Lung (tissue), 12 donors: Measurements from ENCODE around the gene FOSL1. TPM values are rescaled to one million over a fixed set of nuclear protein-coding genes. Genes with fewer than 3 reads are reported as not detected.

ENCODE experiments used
- ATAC-seq: fragments of 200-7000 bp; cut with Tn5 transposase; one replicate; pipeline ENCODE4 v1.9.1; 2020; ENCODE audit warnings: moderate number of reproducible peaks; ENCODE audit not compliant: insufficient read depth, low FRiP score
- DNase-seq, 3 donors: peaks; one replicate each; pipeline ENCODE4 v3.0.0-alpha.2; 2013 to 2017
- H3K27ac ChIP-seq, 2 donors: one replicate each; pipeline ENCODE4 v1.5.1; 2013; ENCODE audit warnings: mild to moderate bottlenecking in 2 of 2, moderate library complexity in 2 of 2, control low read depth in 1 of 2, inconsistent platforms in 1 of 2, low read depth in 1 of 2, low read length in 1 of 2
- H3K27me3 ChIP-seq, 3 donors: one replicate each; pipeline ENCODE4 v1.5.1; 2013; ENCODE audit warnings: low read length in 2 of 3; ENCODE audit not compliant: control insufficient read depth in 3 of 3, insufficient read depth in 3 of 3
- H3K36me3 ChIP-seq, 4 donors: one replicate each; pipeline ENCODE4 v1.5.1; 2013; ENCODE audit warnings: low read length in 4 of 4, mild to moderate bottlenecking in 1 of 4, moderate library complexity in 1 of 4; ENCODE audit not compliant: control insufficient read depth in 4 of 4, insufficient read depth in 4 of 4
- H3K4me1 ChIP-seq, 5 donors: one replicate each; pipeline ENCODE4 v1.5.1; 2013; ENCODE audit warnings: low read length in 5 of 5, mild to moderate bottlenecking in 2 of 5, moderate library complexity in 1 of 5; ENCODE audit not compliant: control insufficient read depth in 5 of 5, insufficient read depth in 5 of 5
- H3K4me3 ChIP-seq: one replicate; pipeline ENCODE4 v1.5.1; 2013; ENCODE audit warnings: mild to moderate bottlenecking, control low read depth, moderate library complexity
- H3K9ac ChIP-seq, 2 donors: one replicate each; pipeline ENCODE4 v1.5.1; 2013; ENCODE audit warnings: low read length in 2 of 2, control low read depth in 1 of 2; ENCODE audit not compliant: insufficient read depth in 1 of 2
- H3K9me3 ChIP-seq, 4 donors: one replicate each; pipeline ENCODE4 v1.5.1; 2013; ENCODE audit warnings: low read length in 3 of 4, mild to moderate bottlenecking in 1 of 4, moderate library complexity in 1 of 4; ENCODE audit not compliant: control insufficient read depth in 4 of 4, insufficient read depth in 3 of 4
- WGBS, 2 donors: extraction: QIAGEN DNeasy Blood & Tissue Kit; methylation state at CpG; one replicate each; pipeline ENCODE4 v1.1.7; 2013; 5-methylcytosine and 5-hydroxymethylcytosine counted together
- polyA plus RNA-seq, 2 donors: library from polyadenylated mRNA; stranded (reverse); fragments of 200-250 nt; gene quantifications; one replicate each; pipeline ENCODE4 v1.2.1, GENCODE V29; 2013
- total RNA-seq, 2 donors: library from RNA; depleted of rRNA in 1 of 2; stranded (reverse); fragments of >200 nt in 1 of 2; gene quantifications; one replicate each; pipeline ENCODE4 v1.2.1, GENCODE V29; 2014 to 2021
- TF ChIP-seq, protein P1 (sequence below): IDR thresholded peaks from 2 replicates; pipeline ENCODE4 v1.5.1; 2012; ENCODE audit warnings: mild to moderate bottlenecking; ENCODE audit errors: control extremely low read depth, extremely low read depth
- donor health status: control.
- donor health status: control.
- donor health status: Bipolar disorder and iron deficiency.
- donor health status: healthy.
- donor health status: DM: yes; HTN: yes; CAD: no.

Gene FOSL1
- total and polyA plus RNA-seq, 4 donors, result 0.43 to 19.9 (median 15.3) TPM

- H3K9me3 ChIP-seq, result no peaks in the 10 kb centered on the region
- no peaks in the 10 kb centered on the region for H3K4me1 ChIP-seq
- no peak overlapping the region for H3K4me3 ChIP-seq
- ATAC-seq (no peak), DNase-seq (no peak)
- no peak overlapping the region for H3K27ac ChIP-seq
- H3K27me3 ChIP-seq, result peaks cover 0 to 5% (median 0%) of the 10 kb centered on the region in 3 donors
- TF ChIP-seq, protein P1, sequence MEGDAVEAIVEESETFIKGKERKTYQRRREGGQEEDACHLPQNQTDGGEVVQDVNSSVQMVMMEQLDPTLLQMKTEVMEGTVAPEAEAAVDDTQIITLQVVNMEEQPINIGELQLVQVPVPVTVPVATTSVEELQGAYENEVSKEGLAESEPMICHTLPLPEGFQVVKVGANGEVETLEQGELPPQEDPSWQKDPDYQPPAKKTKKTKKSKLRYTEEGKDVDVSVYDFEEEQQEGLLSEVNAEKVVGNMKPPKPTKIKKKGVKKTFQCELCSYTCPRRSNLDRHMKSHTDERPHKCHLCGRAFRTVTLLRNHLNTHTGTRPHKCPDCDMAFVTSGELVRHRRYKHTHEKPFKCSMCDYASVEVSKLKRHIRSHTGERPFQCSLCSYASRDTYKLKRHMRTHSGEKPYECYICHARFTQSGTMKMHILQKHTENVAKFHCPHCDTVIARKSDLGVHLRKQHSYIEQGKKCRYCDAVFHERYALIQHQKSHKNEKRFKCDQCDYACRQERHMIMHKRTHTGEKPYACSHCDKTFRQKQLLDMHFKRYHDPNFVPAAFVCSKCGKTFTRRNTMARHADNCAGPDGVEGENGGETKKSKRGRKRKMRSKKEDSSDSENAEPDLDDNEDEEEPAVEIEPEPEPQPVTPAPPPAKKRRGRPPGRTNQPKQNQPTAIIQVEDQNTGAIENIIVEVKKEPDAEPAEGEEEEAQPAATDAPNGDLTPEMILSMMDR, result no peak
- WGBS, 2 donors, result 82 to 87% methylated on average over 8 of the region's 8 CpGs
- no peak overlapping the region for H3K9ac ChIP-seq
- H3K36me3 ChIP-seq, result no peaks in the 10 kb centered on the region
Measured at GRCh38 chr11:65944767-65945166, 44.6 kb upstream of the FOSL1 start.

DNA sequence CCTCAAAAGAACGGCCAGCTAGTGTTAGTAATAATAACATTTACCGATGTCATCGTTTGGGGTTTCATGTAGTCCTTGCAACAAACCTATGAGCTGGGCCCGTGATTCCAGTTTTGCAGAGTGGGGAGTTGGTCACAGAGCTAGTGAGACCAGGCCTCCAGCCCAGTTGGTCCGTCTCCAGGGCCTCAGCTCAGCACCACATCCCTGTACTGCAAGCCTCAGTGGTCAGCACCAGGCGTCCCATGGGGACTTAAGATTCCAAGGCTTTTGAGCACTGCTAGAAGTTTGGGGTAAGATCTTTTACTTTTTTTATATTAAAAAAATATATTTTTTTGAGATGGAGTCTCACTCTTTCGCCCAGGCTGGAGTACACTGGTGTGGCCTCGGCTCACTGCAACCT, 44.0 kb upstream of the FOSL1 start:
- Histone ChIP-seq H3K27me3 (peaks cover 0 to 5% (median 0%) of the 10 kb centered on the region in 3 donors), H3K4me3 (no peak overlapping the region), H3K9me3 (no peaks in the 10 kb centered on the region), H3K36me3 (no peaks in the 10 kb centered on the region), H3K4me1 (no peaks in the 10 kb centered on the region), H3K27ac (no peak overlapping the region), H3K9ac (no peak overlapping the region)
- TF ChIP-seq, protein P1, result no peak
- ATAC-seq (no peak), DNase-seq (no peak)
- WGBS, 2 donors, result 94 to 96% methylated on average over 8 of the region's 8 CpGs

DNA sequence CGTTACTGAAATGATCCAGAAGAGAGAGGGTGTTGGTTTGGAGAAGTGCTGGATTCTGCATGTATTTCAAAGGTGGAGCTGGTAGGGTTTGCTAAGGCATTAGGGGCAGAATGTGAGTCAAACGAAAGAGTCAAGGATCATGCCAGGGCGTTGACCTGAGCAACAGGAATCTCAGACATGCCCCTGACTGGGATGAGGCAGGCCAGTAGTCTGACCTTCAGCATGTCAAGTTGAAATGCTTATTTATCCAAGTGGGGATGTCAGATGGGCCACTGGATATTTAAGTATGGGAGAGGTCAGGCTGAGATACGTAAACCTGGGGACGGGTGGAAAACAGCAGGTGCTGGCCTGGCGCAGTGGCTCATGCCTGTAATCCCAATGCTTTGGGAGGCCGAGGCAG, 42.3 kb upstream of the FOSL1 start:
- H3K27ac ChIP-seq, result no peak overlapping the region
- 87 to 91% methylated on average over 7 of the region's 7 CpGs for WGBS, 2 donors
- H3K4me3 ChIP-seq, result no peak overlapping the region
- H3K27me3 ChIP-seq, result peaks cover 0 to 5% (median 5%) of the 10 kb centered on the region in 3 donors
- DNase-seq (no peak), ATAC-seq (no peak)
- TF ChIP-seq, protein P1, result no peak
- H3K9ac ChIP-seq, result no peak overlapping the region
- H3K9me3 ChIP-seq, result no peaks in the 10 kb centered on the region
- H3K36me3 ChIP-seq, result no peaks in the 10 kb centered on the region
- H3K4me1 ChIP-seq, result no peaks in the 10 kb centered on the region

- Histone ChIP-seq H3K9me3 (no peaks in the 10 kb centered on the region), H3K9ac (no peak overlapping the region), H3K4me3 (no peak overlapping the region), H3K27me3 (peaks cover 0 to 5% (median 5%) of the 10 kb centered on the region in 3 donors), H3K4me1 (no peaks in the 10 kb centered on the region), H3K36me3 (no peaks in the 10 kb centered on the region), H3K27ac (no peak overlapping the region)
- TF ChIP-seq, protein P1, result no peak
- WGBS, 2 donors, result 67 to 79% methylated on average over 9 of the region's 9 CpGs
- DNase-seq (no peak), ATAC-seq (no peak)
Measured at GRCh38 chr11:65941720-65942310, 41.6 kb upstream of the FOSL1 start.
